Transverse colon (tissue), 4 donors: ENCODE results near the gene ZNF691.

ENCODE experiments used
- POLR2AphosphoS5 ChIP-seq, 3 donors: sonication (generic); formaldehyde crosslinking; IDR thresholded peaks; one replicate each; pipeline ENCODE4 v1.6.1; 2016; ENCODE audit warnings: antibody characterized with exemption in 3 of 3
- TF ChIP-seq, protein P1 (sequence below), 5 experiments: fragments of 200-600 bp in 3 of 5; fragments of 450-650 bp in 2 of 5; sonication (generic) in 3 of 5; IDR thresholded peaks; 1 replicate in 2 of 5; 2 replicates in 3 of 5; pipeline ENCODE4 v1.5.1; 2016 to 2017; ENCODE audit warnings: antibody characterized with exemption in 5 of 5, inconsistent platforms in 3 of 5, mild to moderate bottlenecking in 2 of 5, moderate library complexity in 1 of 5

- TF ChIP-seq, protein P1, sequence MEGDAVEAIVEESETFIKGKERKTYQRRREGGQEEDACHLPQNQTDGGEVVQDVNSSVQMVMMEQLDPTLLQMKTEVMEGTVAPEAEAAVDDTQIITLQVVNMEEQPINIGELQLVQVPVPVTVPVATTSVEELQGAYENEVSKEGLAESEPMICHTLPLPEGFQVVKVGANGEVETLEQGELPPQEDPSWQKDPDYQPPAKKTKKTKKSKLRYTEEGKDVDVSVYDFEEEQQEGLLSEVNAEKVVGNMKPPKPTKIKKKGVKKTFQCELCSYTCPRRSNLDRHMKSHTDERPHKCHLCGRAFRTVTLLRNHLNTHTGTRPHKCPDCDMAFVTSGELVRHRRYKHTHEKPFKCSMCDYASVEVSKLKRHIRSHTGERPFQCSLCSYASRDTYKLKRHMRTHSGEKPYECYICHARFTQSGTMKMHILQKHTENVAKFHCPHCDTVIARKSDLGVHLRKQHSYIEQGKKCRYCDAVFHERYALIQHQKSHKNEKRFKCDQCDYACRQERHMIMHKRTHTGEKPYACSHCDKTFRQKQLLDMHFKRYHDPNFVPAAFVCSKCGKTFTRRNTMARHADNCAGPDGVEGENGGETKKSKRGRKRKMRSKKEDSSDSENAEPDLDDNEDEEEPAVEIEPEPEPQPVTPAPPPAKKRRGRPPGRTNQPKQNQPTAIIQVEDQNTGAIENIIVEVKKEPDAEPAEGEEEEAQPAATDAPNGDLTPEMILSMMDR (IDR thresholded peaks at IDR 0.05) = no peak
- TF ChIP-seq POLR2AphosphoS5 (IDR thresholded peaks at IDR 0.05) = no peak
These were observed 552 bp upstream of the ZNF691 start for GRCh38 chr1:42845866-42846256.
